H1 (cell line): ENCODE measurements around the gene HIPK2. TPM values are rescaled to one million over a fixed set of nuclear protein-coding genes. Genes with fewer than 3 reads are reported as not detected.

ENCODE experiments used
- BACH1 ChIP-seq: IDR thresholded peaks from 2 replicates; pipeline ENCODE4 v1.6.1; 2012; ENCODE audit warnings: low read length, improper control_type of control experiment
- CBX5 ChIP-seq: fragments of 300-800, 300-1000 bp; sonication (generic); IDR thresholded peaks from 2 replicates; pipeline ENCODE4 v1.7.1; 2016; ENCODE audit warnings: antibody characterized with exemption, low read length, low read depth
- KDM1A ChIP-seq: fragments of 200-600, 300-600 bp; sonication (generic); IDR thresholded peaks from 2 replicates; pipeline ENCODE4 v1.7.1; 2016; ENCODE audit warnings: mild to moderate bottlenecking, low read length, borderline replicate concordance
- NANOG ChIP-seq: IDR thresholded peaks from 2 replicates; pipeline ENCODE4 v1.6.1; 2011; ENCODE audit warnings: low read length, low read depth, mild to moderate bottlenecking, inconsistent platforms; ENCODE audit not compliant: insufficient read depth, poor library complexity, severe bottlenecking
- RAD21 ChIP-seq, 2 experiments: IDR thresholded peaks in 1 of 2; conservative IDR thresholded peaks in 1 of 2; 2 replicates each; pipeline ENCODE4 v1.6.1; 2011; ENCODE audit warnings: low read depth in 2 of 2, low read length in 2 of 2, improper control_type of control experiment in 1 of 2, inconsistent platforms in 1 of 2, mild to moderate bottlenecking in 1 of 2, moderate library complexity in 1 of 2
- SP1 ChIP-seq: IDR thresholded peaks from 2 replicates; pipeline ENCODE4 v1.6.1; 2011; ENCODE audit warnings: low read depth, low read length
- SRF ChIP-seq: IDR thresholded peaks from 2 replicates; pipeline ENCODE4 v1.6.1; 2011; ENCODE audit warnings: mild to moderate bottlenecking, low read depth, low read length, moderate library complexity
- TAF7 ChIP-seq: optimal IDR thresholded peaks from 2 replicates; pipeline ENCODE3; 2011; ENCODE audit warnings: low read depth, mild to moderate bottlenecking, inconsistent platforms, low read length, moderate library complexity, borderline replicate concordance
- YY1 ChIP-seq: IDR thresholded peaks from 2 replicates; pipeline ENCODE4 v1.6.1; 2011; ENCODE audit warnings: low read depth, mild to moderate bottlenecking, low read length
- polyA plus RNA-seq, 7 experiments: library from polyadenylated mRNA; depleted of rRNA in 3 of 7; stranded (reverse) in 5 of 7; unstranded in 2 of 7; fragments of >200 nt in 5 of 7; fragments of 200-250 nt in 2 of 7; gene quantifications; 1 replicate in 5 of 7; 2 replicates in 1 of 7; 4 replicates in 1 of 7; pipeline versions ENCODE4 v1.2.1 to v1.2.3, GENCODE V29; 2011 to 2013; ENCODE audit warnings: missing spikeins in 2 of 7, mixed read lengths in 2 of 7
- total RNA-seq: library from RNA; stranded (reverse); fragmentation: NEBNext Ultra II Directional; extraction: Animal tissue kit (Norgen Biotek cat#: 25700); gene quantifications from 2 replicates; pipeline ENCODE4 v1.2.1, GENCODE V29; 2021

HIPK2 gene
- total and polyA plus RNA-seq, 2 of the 8 experiments (the other 6 are each of a cell fraction or from before 2014, with no cell fraction given): 8.3 to 24.3 TPM

GRCh38 chr7:139702313-139702731, 75.5 kb downstream of the HIPK2 start (continued):
- no peak for TF ChIP-seq SRF
- no peak for TF ChIP-seq TAF7
- no peak for TF ChIP-seq CBX5
- TF ChIP-seq YY1: no peak
- TF ChIP-seq KDM1A: no peak
- TF ChIP-seq NANOG: no peak
- TF ChIP-seq SP1: no peak
- TF ChIP-seq RAD21 (IDR thresholded peaks at IDR 0.05 in 1 of 2, conservative IDR thresholded peaks at IDR 0.05 in 1 of 2; ENCODE audit: low read depth in 2 of 2, low read length in 2 of 2): no peak
- TF ChIP-seq BACH1: no peak
